ENCODE measurements around the gene PRSS27.

The PRSS27 gene

DNA sequence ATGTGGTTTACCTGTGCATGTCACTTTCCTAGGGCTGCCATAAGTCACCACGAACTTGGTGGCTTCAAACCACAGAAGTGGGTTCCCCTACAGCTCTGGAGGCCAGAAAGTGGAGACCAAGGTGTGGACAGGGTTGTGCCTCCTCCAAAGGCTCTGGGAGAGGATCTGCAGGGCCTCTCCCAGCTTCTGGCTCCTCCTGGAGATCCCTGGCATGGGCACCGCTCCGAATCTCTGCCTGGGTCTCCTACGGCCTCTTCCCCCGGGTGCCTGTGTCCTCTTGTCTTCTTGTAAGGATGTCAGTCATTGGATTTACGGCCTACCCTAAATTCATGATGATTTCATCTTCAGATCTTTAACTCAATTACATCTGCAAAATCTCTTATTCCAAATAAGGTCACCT, 29.9 kb upstream of the PRSS27 start:
- no peak for FAIRE-seq

DNA sequence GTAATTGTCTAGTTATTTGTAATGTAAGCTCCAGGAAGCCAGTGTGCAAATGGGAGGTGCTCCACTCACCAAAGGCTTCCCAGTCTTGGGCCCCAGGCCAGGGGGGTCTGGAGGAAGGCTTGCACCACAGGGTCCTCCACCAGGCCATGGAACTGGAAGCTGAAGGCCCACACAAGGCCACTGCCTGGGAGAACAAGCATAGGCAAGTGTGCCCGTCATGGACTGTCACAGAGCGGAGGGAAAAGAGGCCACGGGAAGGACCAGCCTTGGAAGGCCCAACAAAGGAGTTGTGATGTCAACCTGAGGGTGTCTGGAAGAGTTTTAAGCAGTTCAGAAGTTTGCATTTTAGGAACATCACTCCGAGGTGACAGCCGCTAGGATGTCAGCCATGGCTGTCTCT, 29.5 kb upstream of the PRSS27 start:
- FAIRE-seq, result no peak

GRCh38 chr16:2748757-2749455, 28.9 kb upstream of the PRSS27 start:
- no peak for FAIRE-seq

DNA sequence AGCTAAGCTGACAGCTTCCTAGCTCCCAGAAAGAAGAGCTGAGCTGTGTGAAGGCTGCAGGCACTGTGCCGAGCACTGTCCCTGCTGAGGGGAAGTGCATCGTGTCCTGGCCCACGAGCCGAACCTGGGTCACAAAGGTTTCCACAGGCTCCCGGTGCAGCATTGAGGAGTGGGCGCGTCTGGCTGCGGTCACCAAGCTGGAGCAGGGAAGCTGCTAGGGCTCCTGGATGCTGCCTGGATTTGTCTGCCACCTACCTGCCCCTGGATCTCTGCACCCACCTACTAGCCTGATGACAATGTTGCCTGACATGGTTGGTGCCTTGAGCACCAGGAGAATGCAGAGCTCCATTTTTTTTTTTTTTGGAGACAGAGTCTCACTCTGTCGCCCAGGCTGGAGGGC, 25.9 kb upstream of the PRSS27 start:
- no peak for FAIRE-seq

GRCh38 chr16:2745116-2745890, 25.3 kb upstream of the PRSS27 start:
- no peak for FAIRE-seq

- FAIRE-seq, result no peak
These were observed 24.7 kb upstream of the PRSS27 start for GRCh38 chr16:2744711-2745110.

- FAIRE-seq, result no peak
These were observed 23.2 kb upstream of the PRSS27 start for GRCh38 chr16:2743007-2743810.

GRCh38 chr16:2742323-2743006, 22.4 kb upstream of the PRSS27 start:
- FAIRE-seq, result no peak

DNA sequence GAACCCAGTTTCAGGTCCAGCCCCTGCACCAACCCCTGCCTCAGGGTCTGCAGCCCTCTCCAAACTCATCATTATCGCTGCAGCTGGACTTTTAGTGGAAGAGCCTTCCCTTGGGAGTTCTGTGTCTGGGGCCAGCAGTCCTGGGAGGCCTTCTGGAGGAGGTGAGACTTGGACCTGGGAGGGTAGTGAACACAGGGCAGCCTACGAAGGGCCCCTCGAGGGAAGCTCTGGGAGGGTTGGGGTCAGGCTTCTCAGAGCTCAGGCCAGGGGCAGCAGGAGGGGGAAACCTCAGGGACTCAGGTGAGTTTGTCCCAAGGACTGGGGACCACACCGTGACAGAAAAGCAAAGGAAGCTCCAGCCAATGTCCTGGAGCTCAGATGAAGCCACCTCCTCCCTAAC, 21.1 kb upstream of the PRSS27 start:
- no peak for FAIRE-seq

- no peak for FAIRE-seq
These were observed 20.5 kb upstream of the PRSS27 start for GRCh38 chr16:2740476-2740875.

- FAIRE-seq, result no peak
These were observed 19.8 kb upstream of the PRSS27 start for GRCh38 chr16:2739625-2740430.

- no peak for FAIRE-seq
These were observed 18.6 kb upstream of the PRSS27 start for GRCh38 chr16:2738615-2739014.

DNA sequence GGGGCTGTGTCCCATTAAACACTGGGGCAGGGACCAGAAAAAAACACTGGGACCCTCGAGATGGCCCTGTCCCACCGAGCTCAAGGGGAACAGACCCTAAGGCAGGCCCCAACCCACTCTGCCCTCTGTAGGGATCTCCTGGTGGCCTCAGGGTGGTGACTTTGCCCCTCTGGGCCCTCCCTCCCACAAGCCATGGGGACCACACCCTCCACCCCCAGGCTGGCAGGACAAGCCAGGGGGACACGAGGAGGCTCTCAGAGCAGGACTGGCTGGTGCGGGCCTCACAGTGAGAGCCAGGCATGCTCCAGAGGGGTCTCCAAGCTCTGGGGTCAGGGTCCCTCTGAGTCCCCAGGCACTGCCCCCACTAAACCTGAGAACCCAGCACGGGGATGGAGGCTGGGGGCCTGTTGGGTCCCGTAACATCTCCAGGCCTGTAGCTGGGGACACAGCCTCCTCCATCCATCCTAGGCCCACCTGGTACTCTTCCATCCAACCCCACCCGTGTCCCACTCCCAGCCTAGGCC, 17.9 kb upstream of the PRSS27 start:
- FAIRE-seq, result no peak

DNA sequence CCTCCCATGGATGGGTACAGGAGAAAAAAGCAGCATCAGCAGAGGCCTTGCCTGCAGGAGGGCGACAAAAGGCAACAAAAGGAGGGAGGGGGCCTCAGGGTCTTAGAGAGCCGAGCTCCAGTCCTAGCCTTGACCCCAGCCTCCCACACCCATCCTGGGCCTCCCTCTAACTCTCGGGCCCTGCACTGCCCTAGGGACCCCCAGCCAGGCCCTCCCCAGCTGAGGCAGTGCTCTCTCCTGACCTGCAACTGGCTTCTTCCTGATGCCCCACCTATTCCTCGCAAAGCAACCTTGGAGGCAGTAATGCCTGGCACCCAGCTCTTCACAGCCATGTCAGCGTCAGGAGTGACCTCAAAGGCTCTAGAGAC, 17.2 kb upstream of the PRSS27 start:
- no peak for FAIRE-seq

GRCh38 chr16:2736476-2737237, 16.6 kb upstream of the PRSS27 start:
- no peak for FAIRE-seq

GRCh38 chr16:2734844-2735515, 15.0 kb upstream of the PRSS27 start:
- FAIRE-seq, result no peak

- FAIRE-seq, result no peak
These were observed 8.0 kb upstream of the PRSS27 start for GRCh38 chr16:2728034-2728433.

- no peak for FAIRE-seq
These were observed 6.9 kb upstream of the PRSS27 start for GRCh38 chr16:2726923-2727322.

DNA sequence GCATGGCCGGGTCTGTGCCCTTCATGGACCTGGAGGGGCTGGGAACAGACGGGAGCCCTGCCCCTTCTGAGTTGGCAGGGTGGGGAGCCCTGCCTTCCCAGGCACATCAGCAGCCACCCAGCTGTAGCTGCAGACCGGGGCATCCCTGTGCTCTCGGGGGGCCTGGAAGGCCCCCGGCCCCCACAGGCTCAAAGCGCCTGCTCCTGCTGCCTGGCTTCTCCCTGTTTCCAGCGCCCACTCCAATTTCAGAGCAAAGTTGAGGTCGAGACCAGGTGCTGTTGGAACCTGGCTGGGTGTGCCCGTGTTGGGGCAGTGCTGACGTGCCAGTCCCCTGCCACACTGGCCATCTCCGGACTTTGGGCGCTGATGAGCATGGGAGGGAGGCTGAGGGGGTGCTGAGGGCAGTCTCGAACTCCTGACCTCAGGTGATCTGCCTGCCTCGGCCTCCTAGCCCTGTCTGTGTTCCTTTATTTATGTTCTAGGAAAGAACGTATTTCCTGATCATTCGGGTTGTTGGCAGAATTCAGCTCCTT, 4.9 kb upstream of the PRSS27 start:
- FAIRE-seq, result no peak

GRCh38 chr16:2724088-2724676, 4.2 kb upstream of the PRSS27 start:
- FAIRE-seq, result no peak

Data from islet of Langerhans (tissue), 1 donor.